Measurements from ENCODE around the gene FBXL13.
"Not testable (repeated sequence)": the region's sequence is repeated elsewhere in the genome, so short reads cannot be mapped to it uniquely, and the experiment has no call there.

FBXL13 gene

DNA sequence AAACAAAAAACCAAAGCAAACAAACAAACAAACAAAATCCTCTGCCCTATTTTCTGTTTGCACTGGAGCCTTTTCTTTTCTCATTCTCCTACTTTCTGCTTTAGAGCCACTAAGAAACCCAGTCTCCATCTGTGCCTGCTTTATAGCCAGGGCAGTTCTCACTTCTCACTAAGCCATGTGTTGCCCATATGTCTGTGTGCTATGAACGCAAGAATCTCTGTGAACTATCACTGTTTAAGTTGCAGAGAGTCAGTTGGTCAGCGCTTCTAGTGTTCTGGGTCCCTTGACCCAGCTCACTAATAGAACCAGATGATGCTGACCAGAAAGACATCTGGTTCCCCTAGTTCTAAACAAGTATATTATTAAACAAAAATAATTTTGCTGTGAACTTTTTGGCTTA is 244.4 kb downstream of the FBXL13 start:
- H3K36me3 Mint-ChIP-seq, result peaks cover 27% of the 10 kb centered on the region
- H3K27ac Mint-ChIP-seq, result no peak overlapping the region
- no peaks in the 10 kb centered on the region for H3K9me3 Mint-ChIP-seq (ENCODE audit: low read depth)
- peaks cover 3% of the 10 kb centered on the region for H3K4me1 Mint-ChIP-seq (ENCODE audit: low read depth)
- no peaks in the 10 kb centered on the region for H3K27me3 Mint-ChIP-seq
- H3K4me3 Mint-ChIP-seq, result no peak overlapping the region

GRCh38 chr7:102829075-102829474 is 245.5 kb downstream of the FBXL13 start:
- no peak overlapping the region for H3K4me3 Mint-ChIP-seq
- H3K9me3 Mint-ChIP-seq (ENCODE audit: low read depth), result no peaks in the 10 kb centered on the region
- no peak overlapping the region for H3K27ac Mint-ChIP-seq

GRCh38 chr7:102828286-102828685 is 246.3 kb downstream of the FBXL13 start:
- Mint-ChIP-seq H3K4me3 (no peak overlapping the region), H3K27ac (no peak overlapping the region), H3K9me3 (ENCODE audit: low read depth) (no peaks in the 10 kb centered on the region), H3K27me3 (no peaks in the 10 kb centered on the region), H3K36me3 (peaks cover 27% of the 10 kb centered on the region), H3K4me1 (ENCODE audit: low read depth) (no peaks in the 10 kb centered on the region)

More at GRCh38 chr7:102829075-102829474, 245.5 kb downstream of the FBXL13 start:
- Mint-ChIP-seq H3K36me3 (peaks cover 25% of the 10 kb centered on the region), H3K27me3 (no peaks in the 10 kb centered on the region), H3K4me1 (ENCODE audit: low read depth) (no peaks in the 10 kb centered on the region)

DNA sequence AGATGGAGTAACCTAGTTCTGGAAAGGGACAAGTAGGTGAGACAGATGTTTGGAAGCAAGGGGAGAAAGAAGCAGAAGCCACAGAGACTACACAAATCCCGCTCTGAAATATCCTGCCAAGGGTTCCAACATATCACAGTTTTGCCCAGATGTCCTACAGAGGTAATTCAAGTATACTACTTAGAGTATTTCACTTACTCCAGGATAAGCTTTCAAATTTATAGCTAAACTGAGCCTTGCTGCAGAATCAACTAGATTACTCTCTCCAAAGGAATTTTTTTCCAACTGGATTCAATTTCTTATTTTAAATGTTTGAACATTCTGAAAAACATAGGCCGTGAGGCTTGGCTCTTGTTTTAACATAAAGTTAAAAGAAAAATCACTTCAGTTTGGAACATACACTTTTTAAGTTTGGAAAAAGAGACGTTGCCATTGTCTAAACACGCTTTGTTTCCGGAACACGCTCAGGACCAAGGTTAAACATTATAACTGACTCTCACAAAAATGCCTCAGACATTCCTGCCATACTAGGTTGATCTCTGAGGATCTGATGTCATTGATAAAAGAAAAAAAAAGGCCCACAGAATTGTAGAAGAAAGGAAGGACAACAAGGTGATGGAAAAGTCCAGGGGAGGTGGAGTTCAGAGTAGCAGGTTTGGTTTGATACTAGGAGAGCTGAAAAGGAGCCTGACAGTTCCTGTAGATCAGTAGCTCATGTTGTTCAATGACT is 251.0 kb downstream of the FBXL13 start:
- Mint-ChIP-seq H3K36me3 (peaks cover 26% of the 10 kb centered on the region), H3K27ac (no peak overlapping the region), H3K4me3 (no peak overlapping the region), H3K27me3 (no peaks in the 10 kb centered on the region), H3K9me3 (ENCODE audit: low read depth) (no peaks in the 10 kb centered on the region), H3K4me1 (ENCODE audit: low read depth) (no peaks in the 10 kb centered on the region)

- Mint-ChIP-seq H3K9me3 (ENCODE audit: low read depth) (no peaks in the 10 kb centered on the region), H3K27ac (no peak overlapping the region), H3K4me1 (ENCODE audit: low read depth) (no peaks in the 10 kb centered on the region), H3K27me3 (no peaks in the 10 kb centered on the region), H3K4me3 (no peak overlapping the region), H3K36me3 (peaks cover 18% of the 10 kb centered on the region)
These were observed 252.4 kb downstream of the FBXL13 start for GRCh38 chr7:102821994-102822747.

- Mint-ChIP-seq H3K36me3 (peaks cover 11% of the 10 kb centered on the region), H3K9me3 (ENCODE audit: low read depth) (no peaks in the 10 kb centered on the region), H3K4me1 (ENCODE audit: low read depth) (no peaks in the 10 kb centered on the region), H3K4me3 (no peak overlapping the region), H3K27ac (no peak overlapping the region), H3K27me3 (no peaks in the 10 kb centered on the region)
These were observed 255.4 kb downstream of the FBXL13 start for GRCh38 chr7:102819151-102819550.

GRCh38 chr7:102817616-102818573 is 256.7 kb downstream of the FBXL13 start:
- Mint-ChIP-seq H3K4me1 (ENCODE audit: low read depth) (no peaks in the 10 kb centered on the region), H3K9me3 (ENCODE audit: low read depth) (no peaks in the 10 kb centered on the region), H3K27ac (no peak overlapping the region), H3K27me3 (no peaks in the 10 kb centered on the region), H3K36me3 (peaks cover 8% of the 10 kb centered on the region), H3K4me3 (no peak overlapping the region)

DNA sequence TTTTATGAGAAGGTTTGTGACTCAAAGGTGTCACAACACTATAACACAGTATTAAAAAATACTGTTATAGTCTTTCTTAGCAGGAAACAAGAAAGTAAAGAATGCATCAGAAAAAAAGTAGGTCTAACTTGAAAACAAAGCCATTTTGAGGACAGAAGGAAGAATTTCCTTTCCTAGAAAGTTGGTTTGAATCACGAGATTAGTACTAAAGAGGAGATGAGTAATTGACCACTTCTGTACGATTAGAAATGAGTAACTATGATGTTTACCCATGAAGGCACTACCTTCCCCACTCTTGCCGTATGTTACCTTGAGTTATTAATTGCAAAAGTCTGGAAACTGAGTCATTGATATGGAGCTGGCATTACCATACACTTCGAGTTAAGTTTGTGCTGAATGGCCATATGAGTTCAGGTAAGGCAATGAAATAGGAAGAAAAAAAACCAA is 260.5 kb downstream of the FBXL13 start:
- no peaks in the 10 kb centered on the region for H3K9me3 Mint-ChIP-seq (ENCODE audit: low read depth)
- H3K4me1 Mint-ChIP-seq (ENCODE audit: low read depth), result no peaks in the 10 kb centered on the region
- H3K4me3 Mint-ChIP-seq, result no peak overlapping the region
- no peaks in the 10 kb centered on the region for H3K27me3 Mint-ChIP-seq
- peaks cover 11% of the 10 kb centered on the region for H3K36me3 Mint-ChIP-seq
- no peak overlapping the region for H3K27ac Mint-ChIP-seq

- H3K36me3 Mint-ChIP-seq, result peaks cover 13% of the 10 kb centered on the region
These were observed 261.2 kb downstream of the FBXL13 start for GRCh38 chr7:102813191-102814024.

GRCh38 chr7:102811942-102812678 is 262.5 kb downstream of the FBXL13 start:
- H3K27ac Mint-ChIP-seq, result no peak overlapping the region
- no peaks in the 10 kb centered on the region for H3K9me3 Mint-ChIP-seq (ENCODE audit: low read depth)
- no peaks in the 10 kb centered on the region for H3K27me3 Mint-ChIP-seq
- H3K36me3 Mint-ChIP-seq, result peaks cover 18% of the 10 kb centered on the region
- no peak overlapping the region for H3K4me3 Mint-ChIP-seq
- no peaks in the 10 kb centered on the region for H3K4me1 Mint-ChIP-seq (ENCODE audit: low read depth)

More at GRCh38 chr7:102813191-102814024, 261.2 kb downstream of the FBXL13 start:
- Mint-ChIP-seq H3K27me3 (no peaks in the 10 kb centered on the region), H3K27ac (no peak overlapping the region), H3K4me1 (ENCODE audit: low read depth) (no peaks in the 10 kb centered on the region), H3K9me3 (ENCODE audit: low read depth) (no peaks in the 10 kb centered on the region), H3K4me3 (no peak overlapping the region)

DNA sequence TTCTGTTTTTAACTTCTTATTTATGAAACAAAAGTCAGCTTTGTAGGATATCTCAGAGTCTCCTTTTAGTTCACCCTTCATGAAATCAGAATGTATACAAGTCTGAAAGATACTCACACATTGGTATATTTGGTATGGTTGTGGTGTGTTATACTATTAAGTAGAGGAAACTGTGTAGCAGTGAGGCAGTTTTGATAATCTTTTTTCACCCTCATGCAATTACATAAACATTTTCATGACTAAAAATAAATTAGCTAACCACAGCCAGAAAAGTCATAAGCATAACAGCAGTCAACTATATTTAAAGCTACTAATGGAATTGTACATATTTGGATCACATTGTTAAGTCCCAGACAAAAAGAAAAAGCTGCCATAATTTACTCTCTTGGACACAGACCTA is 263.7 kb downstream of the FBXL13 start:
- Mint-ChIP-seq H3K27me3 (no peaks in the 10 kb centered on the region), H3K27ac (no peak overlapping the region), H3K36me3 (peaks cover 18% of the 10 kb centered on the region), H3K4me1 (ENCODE audit: low read depth) (no peaks in the 10 kb centered on the region), H3K9me3 (ENCODE audit: low read depth) (no peaks in the 10 kb centered on the region), H3K4me3 (no peak overlapping the region)

DNA sequence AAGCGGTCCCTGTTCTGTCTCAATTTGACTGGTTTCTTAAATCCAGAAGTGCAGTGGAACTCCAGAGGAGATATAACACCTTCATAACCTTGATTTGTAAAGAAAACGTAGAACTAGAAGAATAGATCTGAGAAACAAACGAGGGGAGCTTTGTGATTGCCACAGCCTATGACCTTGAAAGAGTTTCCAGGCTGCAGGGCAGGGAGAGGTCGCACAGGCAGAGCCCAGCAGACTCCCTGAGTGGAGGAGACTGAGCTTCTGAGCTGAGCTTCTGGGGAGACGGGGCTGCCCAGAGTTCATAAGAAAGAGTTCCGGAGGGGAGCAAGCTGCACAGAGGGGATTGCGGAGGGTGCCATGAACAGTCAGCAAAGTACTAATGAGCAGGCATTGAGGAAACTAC is 268.0 kb downstream of the FBXL13 start:
- peaks cover 20% of the 10 kb centered on the region for H3K36me3 Mint-ChIP-seq

GRCh38 chr7:102795987-102796595 is 278.5 kb downstream of the FBXL13 start:
- H3K4me3 Mint-ChIP-seq; H3K27ac Mint-ChIP-seq; H3K27me3 Mint-ChIP-seq; H3K9me3 Mint-ChIP-seq (ENCODE audit: low read depth); H3K4me1 Mint-ChIP-seq (ENCODE audit: low read depth): not testable (repeated sequence)
- peaks cover 29% of the 10 kb centered on the region for H3K36me3 Mint-ChIP-seq

More for the DNA sequence above, 268.0 kb downstream of the FBXL13 start:
- Mint-ChIP-seq H3K4me1 (ENCODE audit: low read depth) (no peaks in the 10 kb centered on the region), H3K9me3 (ENCODE audit: low read depth) (peaks cover 10% of the 10 kb centered on the region), H3K27ac (no peak overlapping the region), H3K4me3 (no peak overlapping the region), H3K27me3 (no peaks in the 10 kb centered on the region)

Data from activated naive CD8-positive, alpha-beta T cell (primary cell).